Panc1 (cell line): ENCODE measurements around the gene LRRC25.

Experiments used
- SIN3A ChIP-seq: IDR thresholded peaks from 2 replicates; pipeline ENCODE4 v1.6.1; 2012; ENCODE audit warnings: low read depth, mild to moderate bottlenecking, low read length, moderate library complexity, borderline replicate concordance; ENCODE audit not compliant: insufficient read depth
- TF ChIP-seq, protein P1 (sequence below): fragments of 450-650 bp; IDR thresholded peaks from 2 replicates; pipeline ENCODE4 v1.5.1; 2017; ENCODE audit warnings: mild to moderate bottlenecking

GRCh38 chr19:18390065-18390907, 7.1 kb downstream of the LRRC25 start:
- TF ChIP-seq, protein P1, sequence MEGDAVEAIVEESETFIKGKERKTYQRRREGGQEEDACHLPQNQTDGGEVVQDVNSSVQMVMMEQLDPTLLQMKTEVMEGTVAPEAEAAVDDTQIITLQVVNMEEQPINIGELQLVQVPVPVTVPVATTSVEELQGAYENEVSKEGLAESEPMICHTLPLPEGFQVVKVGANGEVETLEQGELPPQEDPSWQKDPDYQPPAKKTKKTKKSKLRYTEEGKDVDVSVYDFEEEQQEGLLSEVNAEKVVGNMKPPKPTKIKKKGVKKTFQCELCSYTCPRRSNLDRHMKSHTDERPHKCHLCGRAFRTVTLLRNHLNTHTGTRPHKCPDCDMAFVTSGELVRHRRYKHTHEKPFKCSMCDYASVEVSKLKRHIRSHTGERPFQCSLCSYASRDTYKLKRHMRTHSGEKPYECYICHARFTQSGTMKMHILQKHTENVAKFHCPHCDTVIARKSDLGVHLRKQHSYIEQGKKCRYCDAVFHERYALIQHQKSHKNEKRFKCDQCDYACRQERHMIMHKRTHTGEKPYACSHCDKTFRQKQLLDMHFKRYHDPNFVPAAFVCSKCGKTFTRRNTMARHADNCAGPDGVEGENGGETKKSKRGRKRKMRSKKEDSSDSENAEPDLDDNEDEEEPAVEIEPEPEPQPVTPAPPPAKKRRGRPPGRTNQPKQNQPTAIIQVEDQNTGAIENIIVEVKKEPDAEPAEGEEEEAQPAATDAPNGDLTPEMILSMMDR = no peak
- no peak; the same call in 1 of the 2 replicates for TF ChIP-seq SIN3A
